Hepatocyte (in vitro differentiated cells): ENCODE results near the gene SPG21.

Experiments used
- CTCF ChIP-seq: fragments of 200-600 bp; sonication (generic); IDR thresholded peaks from 2 replicates; pipeline ENCODE4 v1.5.1; 2016; ENCODE audit warnings: antibody characterized with exemption, mild to moderate bottlenecking; ENCODE audit not compliant: poor library complexity
- EZH2 ChIP-seq: fragments of 200-600 bp; sonication (generic); IDR thresholded peaks from 2 replicates; pipeline ENCODE4 v1.6.1; 2016; ENCODE audit warnings: antibody characterized with exemption, mild to moderate bottlenecking, borderline replicate concordance
- EZH2phosphoT487 ChIP-seq: fragments of 200-600 bp; sonication (generic); IDR thresholded peaks from one replicate; pipeline ENCODE4 v1.6.1; 2018; ENCODE audit warnings: antibody characterized with exemption, mild to moderate bottlenecking, low read depth, moderate library complexity; ENCODE audit not compliant: unreplicated experiment, severe bottlenecking

- no peak for TF ChIP-seq EZH2
- TF ChIP-seq CTCF, result no peak
- TF ChIP-seq EZH2phosphoT487, result no peak
Observed at GRCh38 chr15:64934023-64934422, 55.7 kb downstream of the SPG21 start.
